Bronchial epithelial cell (primary cell): ENCODE data around the gene APOBEC4. TPM values are rescaled to one million over a fixed set of nuclear protein-coding genes. Genes with fewer than 3 reads are reported as not detected.

Experiments used
- DNase-seq: peaks from one replicate; pipeline ENCODE4 v3.0.0-alpha.2; 2010; ENCODE audit warnings: low read depth
- FAIRE-seq: peaks from 2 replicates; lab custom pipeline; 2011; peaks lifted over from hg19 to GRCh38; lab: Jason Lieb, UNC
- H3K27me3 ChIP-seq: 2 replicates; pipeline ENCODE4 v1.5.1; 2011; ENCODE audit warnings: low read length; ENCODE audit not compliant: control insufficient read depth, insufficient read depth
- H3K36me3 ChIP-seq: 2 replicates; pipeline ENCODE4 v1.5.1; 2011; ENCODE audit warnings: low read length; ENCODE audit not compliant: control insufficient read depth, insufficient read depth
- H3K4me3 ChIP-seq: 2 replicates; pipeline ENCODE4 v1.5.1; 2011; ENCODE audit warnings: mild to moderate bottlenecking, low read depth, low read length, control low read depth
- CTCF ChIP-seq: IDR thresholded peaks from 2 replicates; pipeline ENCODE4 v1.5.1; 2011; ENCODE audit warnings: mild to moderate bottlenecking, moderate library complexity, low read length, control low read depth, inconsistent platforms; ENCODE audit not compliant: insufficient read depth, severe bottlenecking
- total RNA-seq: library from RNA; depleted of rRNA; stranded (reverse); fragments of >200 nt; gene quantifications from 2 replicates; pipeline ENCODE4 v1.2.1, GENCODE V29; 2014

The APOBEC4 gene
- total RNA-seq, 1 donor from 2014 or later: not detected

- Histone ChIP-seq H3K36me3 (no peaks in the 10 kb centered on the region), H3K27me3 (no peaks in the 10 kb centered on the region), H3K4me3 (no peak overlapping the region)
- FAIRE-seq (no peak), DNase-seq (no peak)
- TF ChIP-seq CTCF: no peak
These were observed 848 bp upstream of the APOBEC4 start for GRCh38 chr1:183653876-183654451.

- no peaks in the 10 kb centered on the region for H3K36me3 ChIP-seq
- no peak for TF ChIP-seq CTCF
These were observed 312 bp upstream of the APOBEC4 start for GRCh38 chr1:183653462-183653794.

DNA sequence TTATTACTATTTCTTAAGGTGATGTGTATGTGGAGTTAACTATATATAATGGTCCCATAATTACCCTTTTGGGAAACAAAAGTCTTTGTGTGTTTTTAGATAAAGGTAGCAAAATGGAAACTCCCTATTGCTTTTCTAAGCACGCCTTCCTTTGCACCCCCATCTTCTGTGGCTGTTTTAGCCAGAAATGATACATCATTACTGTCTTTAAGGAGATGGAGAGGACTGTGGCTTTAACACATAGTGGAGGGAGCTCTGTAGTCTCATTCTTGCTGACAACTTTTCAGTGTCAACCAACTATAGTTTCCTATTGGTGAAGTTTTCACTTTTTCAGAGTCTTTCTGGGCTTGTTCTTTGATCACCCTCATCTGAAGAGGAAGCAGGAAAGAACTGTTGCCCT is 1.0 kb downstream of the APOBEC4 start:
- DNase-seq: no peak
- no peak for FAIRE-seq
- no peak for TF ChIP-seq CTCF

More at GRCh38 chr1:183653462-183653794, 312 bp upstream of the APOBEC4 start:
- DNase-seq: no peak
- Histone ChIP-seq H3K27me3 (no peaks in the 10 kb centered on the region), H3K4me3 (no peak overlapping the region)
- FAIRE-seq: no peak

DNA sequence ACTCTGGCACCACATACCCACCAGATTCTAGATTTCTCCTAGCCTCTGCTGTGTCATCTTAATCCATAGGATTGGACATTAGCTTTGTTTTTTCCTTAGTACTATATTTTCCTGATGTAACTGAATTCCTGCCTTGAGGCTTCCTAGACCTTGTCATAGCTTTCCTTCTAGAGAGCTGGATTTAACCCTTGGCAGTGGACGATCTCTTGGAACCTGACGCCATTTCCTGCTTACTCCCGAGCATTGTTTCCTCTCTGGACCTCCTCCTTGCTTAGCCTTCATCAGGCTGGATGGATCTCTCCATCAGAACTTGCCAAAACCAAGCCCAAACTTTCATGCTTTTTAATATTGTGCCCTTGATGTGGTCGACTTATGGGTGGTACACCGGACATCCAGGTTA is 1.5 kb downstream of the APOBEC4 start:
- no peak overlapping the region for H3K4me3 ChIP-seq
- FAIRE-seq: no peak
- DNase-seq: no peak
- no peak for TF ChIP-seq CTCF
- no peaks in the 10 kb centered on the region for H3K36me3 ChIP-seq
- H3K27me3 ChIP-seq: no peaks in the 10 kb centered on the region

More for the DNA sequence above, 1.0 kb downstream of the APOBEC4 start:
- H3K36me3 ChIP-seq: no peaks in the 10 kb centered on the region
- H3K4me3 ChIP-seq: no peak overlapping the region
- H3K27me3 ChIP-seq: no peaks in the 10 kb centered on the region

GRCh38 chr1:183648042-183648441 is 5.1 kb downstream of the APOBEC4 start:
- Histone ChIP-seq H3K36me3 (no peaks in the 10 kb centered on the region), H3K4me3 (no peak overlapping the region), H3K27me3 (no peaks in the 10 kb centered on the region)
- FAIRE-seq: no peak
- no peak for DNase-seq
- no peak for TF ChIP-seq CTCF

DNA sequence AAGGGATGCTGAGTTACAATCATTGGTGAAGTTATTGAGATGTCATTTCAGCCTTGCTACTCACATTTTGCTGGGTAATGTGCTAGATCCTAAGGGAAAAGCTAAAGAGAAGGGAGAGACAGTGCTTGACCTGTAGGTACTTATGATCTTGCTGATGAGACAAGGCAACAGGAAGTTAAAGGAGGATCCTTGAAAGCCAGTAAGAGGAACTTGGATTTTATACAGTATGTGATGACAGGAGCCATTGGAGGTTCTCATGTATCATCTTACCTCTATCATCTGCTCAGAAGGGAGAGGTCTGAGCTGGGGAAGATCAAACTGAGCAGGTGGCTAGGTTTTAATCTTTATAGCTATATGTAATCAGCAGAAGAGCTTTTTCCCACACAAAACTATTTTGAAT is 6.3 kb downstream of the APOBEC4 start:
- Histone ChIP-seq H3K4me3 (no peak overlapping the region), H3K36me3 (no peaks in the 10 kb centered on the region), H3K27me3 (no peaks in the 10 kb centered on the region)
- no peak for TF ChIP-seq CTCF
- FAIRE-seq (no peak), DNase-seq (no peak)
